Fibroblast of skin of right biceps (primary cell): Measurements from ENCODE around the gene ZFP57.

ENCODE experiments used
- DNase-seq: peaks from one replicate; pipeline ENCODE4 v3.0.0-alpha.2; 2013

ZFP57 gene

DNA sequence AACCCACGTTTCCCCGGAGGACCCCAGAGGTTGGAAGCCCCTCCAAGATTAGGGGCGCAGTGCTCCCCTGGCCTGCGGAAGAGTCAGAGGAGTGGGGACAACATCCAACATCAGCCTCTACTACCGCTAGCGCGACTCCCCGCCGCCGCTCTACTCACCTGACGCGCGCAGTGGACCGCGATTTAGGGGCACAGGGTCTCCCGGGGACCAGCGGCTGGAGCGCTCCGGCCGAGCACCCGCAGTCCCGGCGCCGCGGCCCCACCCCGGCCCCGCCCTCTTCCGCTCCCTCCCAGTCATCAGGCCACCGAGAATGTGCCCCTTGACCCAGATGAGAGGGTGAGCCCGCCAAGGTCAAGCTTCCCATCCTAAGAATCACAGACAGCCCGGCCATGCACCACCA, at the start of gene ZFP57:
Gene ZFP57 (minus strand): TSS at position 249 of the 400 bp plus-strand sequence. CDS start 4,149 bp downstream, outside the sequence.
- no peak for DNase-seq

DNA sequence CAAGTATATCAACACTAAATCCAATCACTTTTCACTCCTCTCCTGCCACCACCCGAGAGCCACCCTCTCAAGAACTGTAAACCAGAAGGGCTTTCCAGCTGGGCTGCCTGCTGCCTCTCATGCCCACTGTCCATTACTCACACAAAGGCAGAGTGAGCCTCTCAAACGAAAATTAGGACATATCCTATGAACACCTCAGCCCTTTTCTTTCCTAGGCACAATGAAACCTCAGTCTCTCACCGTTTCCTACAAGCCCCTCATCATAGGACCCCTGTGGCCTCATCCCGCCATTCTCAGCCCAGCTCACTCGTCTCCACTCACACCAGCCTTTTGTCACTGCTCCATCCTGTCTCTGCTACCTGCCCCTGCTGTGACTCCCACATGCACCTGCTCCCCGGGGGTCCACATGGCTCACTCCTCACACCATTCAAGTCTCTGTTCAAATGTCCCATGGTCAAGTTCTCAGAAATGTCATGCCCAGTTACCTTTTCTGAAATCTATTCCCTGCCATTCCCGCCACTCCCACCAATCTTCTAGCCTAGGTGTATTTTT, 49.7 kb upstream of the ZFP57 start:
- no peak for DNase-seq

DNA sequence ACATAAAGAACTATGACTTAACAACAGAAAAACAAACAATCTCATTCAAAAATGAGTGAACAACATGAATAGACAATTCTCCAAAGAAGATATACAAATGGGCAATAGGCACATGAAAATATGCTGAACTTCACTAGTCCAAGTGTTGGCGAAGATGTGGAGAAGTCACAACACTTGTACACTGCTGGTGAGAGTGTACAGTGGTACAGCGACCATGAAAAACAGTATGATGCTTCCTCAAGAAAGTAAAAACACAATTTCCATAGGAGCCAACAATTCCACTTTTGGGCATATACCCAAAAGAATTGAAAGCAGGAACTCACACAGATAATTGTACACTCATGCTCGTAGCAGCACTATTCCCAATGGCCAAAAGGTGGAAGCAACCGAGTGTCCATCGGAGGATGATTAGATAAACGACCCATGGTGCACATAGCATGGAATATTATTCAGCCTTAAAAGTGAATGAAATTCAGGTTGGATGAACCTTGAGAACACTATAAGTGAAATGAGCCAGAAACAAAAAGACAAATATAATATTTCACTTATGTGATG, 48.9 kb upstream of the ZFP57 start:
- DNase-seq: no peak

DNA sequence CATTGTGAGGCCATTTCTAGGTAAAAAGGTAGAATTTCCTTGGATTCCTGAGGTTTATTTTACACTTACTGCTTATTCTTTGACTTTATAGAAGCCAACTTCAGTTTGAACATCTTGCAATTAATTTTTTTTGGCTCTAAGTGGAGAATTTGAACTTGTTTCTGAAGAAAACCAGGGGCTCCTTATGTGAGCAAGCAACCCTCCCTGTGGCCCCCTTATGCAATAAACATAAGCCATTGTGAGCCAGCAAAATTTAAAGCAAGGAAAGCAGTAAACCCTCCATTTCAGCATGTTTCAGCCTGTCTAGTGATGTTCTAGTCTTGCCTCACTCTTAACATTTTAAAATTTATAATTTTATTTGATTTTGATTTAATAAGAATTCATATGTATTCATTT, 47.9 kb upstream of the ZFP57 start:
- DNase-seq: no peak

DNA sequence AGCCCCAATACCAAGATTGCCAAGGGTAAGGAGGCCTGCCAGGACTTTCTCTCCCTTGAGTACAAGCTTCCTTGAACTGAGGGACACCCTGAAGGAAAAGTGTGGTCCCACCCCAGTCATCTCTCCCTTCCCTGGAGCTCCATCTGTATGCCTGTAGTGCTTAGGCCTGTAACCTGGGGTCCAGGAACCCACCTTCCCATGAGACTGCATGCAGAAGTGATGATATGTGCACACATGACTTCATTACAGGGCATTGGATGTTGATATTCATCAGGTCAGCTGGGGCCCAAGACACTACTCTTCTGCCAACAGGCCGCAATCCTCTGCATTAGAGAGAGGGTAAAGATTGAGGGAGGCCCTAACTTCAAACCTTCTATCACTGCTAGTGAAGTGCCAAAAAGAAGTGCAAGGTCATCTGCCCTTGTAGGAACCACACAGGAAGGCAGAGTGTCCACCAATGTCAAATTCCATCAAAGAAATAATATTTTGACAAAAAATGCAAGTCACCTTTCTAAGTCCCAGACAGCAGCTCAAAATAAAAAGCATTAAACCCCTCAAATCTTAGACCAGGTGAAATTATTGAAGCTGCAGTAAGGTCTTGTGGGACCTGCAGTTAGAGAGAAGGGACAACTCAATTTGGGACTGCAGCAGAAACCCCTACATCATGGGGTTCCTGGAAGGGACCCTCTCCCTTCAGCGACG, 47.4 kb upstream of the ZFP57 start:
- DNase-seq: no peak

DNA sequence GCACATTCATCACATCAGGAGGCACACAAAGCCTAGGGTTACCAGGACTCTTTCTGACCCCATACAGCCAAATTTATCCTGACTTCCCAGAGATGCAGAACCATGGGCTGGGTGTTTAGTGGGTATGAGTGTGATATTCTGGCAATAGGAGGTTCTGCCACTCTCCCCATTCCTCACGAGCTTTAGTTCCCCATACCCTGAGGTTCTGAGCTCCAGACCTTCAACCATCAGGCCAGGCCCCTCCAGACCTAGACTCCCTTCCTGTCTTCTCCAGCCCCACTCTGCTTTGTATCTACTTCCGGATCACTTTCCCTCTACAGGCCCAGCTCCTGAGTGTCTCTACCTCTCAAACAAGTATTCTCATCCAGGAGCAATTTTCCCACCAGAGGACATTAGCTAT, 46.7 kb upstream of the ZFP57 start:
- DNase-seq: no peak

DNA sequence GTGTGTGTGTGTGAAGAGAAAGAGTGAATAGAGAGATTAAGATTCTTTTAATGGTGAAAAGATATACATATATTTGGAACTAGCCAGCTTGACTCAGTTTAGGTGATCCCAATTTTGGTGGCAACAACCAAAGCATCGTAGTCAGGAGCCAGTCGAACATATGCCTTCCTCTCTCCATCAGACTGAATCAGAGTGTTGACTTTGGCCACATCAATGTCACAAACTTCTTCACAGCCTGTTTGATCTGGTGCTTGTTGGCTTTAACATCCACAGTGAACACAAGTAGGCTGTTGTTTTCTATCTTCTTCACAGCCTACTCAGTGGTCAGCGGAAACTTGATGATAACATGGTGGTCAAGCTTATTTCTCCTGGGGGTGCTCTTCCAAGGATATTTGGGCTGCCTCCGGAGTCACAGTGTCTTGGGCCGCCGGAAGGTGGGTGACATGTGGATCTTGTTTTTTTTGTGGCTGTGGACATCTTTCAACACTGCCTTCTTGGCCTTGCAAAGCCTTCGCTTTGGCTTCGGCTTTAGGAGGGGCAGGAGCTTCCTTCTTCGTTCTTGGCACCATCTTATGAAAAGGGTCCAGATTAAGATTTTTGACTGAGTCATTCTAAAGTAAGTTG, 45.7 kb upstream of the ZFP57 start:
- DNase-seq: no peak

DNA sequence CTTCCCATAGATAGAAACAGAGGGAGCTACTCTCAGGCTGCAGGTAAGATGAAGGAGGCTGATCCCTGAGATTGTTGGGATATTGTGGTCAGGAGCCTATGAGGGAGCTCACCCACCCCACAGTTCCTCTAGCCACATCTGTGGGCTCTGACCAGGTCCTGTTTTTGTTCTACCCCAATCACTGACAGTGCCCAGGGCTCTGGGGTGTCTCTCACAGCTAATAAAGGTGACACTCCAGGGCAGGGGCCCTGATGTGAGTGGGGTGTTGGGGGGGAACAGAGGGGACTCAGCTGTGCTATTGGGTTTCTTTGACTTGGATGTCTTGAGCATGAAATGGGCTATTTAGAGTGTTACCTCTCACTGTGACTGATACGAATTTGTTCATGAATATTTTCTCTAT, 45.0 kb upstream of the ZFP57 start:
- DNase-seq: no peak

DNA sequence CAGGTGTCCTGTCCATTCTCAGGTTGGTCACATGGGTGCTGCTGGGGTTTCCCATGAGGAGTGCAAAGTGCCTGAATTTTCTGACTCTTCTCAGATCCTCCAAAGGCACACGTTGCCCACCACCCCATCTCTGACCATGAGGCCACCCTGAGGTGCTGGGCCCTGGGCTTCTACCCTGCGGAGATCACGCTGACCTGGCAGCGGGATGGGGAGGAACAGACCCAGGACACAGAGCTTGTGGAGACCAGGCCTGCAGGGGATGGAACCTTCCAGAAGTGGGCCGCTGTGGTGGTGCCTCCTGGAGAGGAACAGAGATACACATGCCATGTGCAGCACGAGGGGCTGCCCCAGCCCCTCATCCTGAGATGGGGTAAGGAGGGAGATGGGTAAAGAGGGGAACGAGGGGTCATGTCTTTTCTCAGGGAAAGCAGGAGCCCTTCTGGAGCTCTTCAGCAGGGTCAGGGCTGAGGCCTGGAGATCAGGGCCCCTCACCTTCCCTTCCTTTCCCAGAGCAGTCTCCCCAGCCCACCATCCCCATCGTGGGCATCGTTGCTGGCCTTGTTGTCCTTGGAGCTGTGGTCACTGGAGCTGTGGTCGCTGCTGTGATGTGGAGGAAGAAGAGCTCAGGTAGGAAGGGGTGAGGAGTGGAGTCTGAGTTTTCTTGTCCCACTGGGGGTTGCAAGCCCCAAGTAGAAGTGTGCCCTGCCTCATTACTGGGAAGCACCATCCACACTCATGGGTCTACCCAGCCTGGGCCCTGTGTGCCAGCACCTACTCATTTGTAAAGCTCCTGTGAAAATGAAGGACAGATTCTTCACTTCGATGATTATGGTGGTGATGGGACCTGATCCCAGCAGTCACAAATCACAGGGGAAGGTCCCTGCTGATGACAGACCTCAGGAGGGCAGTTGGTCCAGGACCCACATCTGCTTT, 44.3 kb upstream of the ZFP57 start:
- DNase-seq: no peak

DNA sequence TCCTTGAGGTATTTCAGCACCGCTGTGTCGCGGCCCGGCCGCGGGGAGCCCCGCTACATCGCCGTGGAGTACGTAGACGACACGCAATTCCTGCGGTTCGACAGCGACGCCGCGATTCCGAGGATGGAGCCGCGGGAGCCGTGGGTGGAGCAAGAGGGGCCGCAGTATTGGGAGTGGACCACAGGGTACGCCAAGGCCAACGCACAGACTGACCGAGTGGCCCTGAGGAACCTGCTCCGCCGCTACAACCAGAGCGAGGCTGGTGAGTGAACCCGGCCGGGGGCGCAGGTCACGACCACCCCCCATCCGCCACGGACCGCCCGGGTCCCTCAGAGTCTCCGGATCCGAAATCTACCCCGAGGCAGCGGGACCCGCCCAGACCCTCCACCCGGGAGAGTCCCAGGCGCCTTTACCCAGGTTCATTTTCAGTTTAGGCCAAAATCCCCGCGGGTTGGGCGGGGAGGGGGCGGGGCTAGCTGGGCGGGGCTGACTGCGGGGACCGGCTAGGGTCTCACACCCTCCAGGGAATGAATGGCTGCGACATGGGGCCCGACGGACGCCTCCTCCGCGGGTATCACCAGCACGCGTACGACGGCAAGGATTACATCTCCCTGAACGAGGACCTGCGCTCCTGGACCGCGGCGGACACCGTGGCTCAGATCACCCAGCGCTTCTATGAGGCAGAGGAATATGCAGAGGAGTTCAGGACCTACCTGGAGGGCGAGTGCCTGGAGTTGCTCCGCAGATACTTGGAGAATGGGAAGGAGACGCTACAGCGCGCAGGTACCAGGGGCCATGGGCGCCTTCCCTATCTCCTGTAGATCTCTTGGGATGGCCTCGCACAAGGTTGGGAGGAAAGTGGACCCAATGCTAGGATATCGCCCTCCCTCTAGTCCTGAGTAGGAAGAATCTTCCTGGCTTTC, 43.0 kb upstream of the ZFP57 start:
- no peak for DNase-seq

DNA sequence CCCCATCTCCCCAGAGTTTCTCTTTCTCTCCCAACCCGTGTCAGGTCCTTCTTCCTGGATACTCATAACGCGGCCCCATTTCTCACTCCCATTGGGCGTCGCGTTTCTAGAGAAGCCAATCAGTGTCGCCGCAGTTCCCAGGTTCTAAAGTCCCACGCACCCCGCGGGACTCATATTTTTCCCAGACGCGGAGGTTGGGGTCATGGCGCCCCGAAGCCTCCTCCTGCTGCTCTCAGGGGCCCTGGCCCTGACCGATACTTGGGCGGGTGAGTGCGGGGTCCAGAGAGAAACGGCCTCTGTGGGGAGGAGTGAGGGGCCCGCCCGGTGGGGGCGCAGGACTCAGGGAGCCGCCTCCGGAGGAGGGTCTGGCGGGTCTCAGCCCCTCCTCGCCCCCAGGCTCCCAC, 42.3 kb upstream of the ZFP57 start, which contains the start of gene HLA-F:
Gene HLA-F (plus strand): TSS at position 173 of the 404 bp plus-strand sequence. CDS start 30 bp downstream, at position 203.
- DNase-seq: peak; percentile 68

DNA sequence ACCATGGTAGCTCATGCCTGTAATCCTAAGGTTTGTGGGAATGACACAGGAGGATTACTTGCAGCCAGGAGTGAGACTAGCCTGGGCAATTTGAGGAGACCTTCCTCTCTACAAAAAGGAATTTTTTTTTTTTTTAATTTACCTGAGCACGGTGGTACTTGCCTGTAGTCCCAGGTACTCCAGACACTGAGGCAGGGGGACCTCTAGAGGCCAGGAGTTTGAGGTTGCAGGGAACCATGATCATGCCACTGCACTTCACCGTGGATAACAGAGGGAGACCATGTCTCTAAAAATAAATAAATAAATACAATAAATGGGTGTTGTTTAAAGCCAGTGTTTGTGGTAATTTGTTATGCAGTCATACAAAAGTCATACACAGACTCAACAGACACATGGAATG, 39.9 kb upstream of the ZFP57 start:
- DNase-seq: no peak

DNA sequence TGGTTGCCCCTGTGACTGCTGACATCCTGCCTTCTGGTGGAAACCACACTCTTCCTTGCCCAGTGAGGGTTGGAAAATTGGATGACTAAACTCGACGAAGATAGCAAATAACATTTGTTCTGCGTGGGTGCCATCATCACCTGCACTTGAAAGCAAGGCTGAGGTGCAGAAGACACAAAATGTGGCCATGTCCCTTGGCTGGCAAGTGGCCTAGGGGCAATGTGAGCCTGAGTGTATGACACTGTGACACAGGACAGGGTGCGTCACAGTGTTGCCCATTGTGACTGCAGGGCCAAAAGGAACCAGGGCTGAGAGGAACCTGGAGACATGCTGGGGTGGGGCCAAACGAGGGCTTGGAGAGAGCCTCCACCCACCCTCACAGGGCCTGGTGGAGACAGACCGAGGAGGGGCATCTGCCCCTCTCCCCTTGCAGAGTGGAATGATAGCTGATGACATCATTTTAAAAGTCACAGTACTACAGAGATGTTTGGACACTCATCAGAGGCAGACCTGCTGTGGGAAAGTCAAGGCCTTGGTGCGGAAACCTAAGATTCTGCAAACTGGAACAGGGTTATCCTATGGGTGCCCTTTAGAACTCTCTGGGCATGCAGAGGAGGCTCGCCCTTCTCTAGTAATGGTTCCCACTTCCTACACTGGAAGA, 29.5 kb upstream of the ZFP57 start:
- DNase-seq: no peak

DNA sequence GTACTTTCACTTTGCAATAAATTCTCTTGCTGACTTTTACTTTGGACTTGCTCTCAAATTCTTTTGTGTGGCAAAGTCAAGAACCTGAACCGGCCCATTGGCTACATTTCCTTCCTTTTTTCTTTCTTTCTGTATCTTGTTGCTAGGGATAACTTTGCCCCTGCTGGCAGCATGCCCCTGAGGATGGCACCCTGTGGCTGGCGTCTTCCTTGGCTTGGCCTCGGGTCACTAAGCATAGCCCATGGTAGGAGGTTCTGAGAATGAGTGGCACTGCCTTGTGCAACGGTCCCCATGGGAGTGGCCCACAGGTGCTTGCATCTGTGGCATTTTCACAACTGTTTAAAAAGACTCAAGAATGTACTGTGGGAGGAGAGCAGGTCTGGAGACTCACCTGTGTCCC, 28.2 kb upstream of the ZFP57 start:
- no peak for DNase-seq

DNA sequence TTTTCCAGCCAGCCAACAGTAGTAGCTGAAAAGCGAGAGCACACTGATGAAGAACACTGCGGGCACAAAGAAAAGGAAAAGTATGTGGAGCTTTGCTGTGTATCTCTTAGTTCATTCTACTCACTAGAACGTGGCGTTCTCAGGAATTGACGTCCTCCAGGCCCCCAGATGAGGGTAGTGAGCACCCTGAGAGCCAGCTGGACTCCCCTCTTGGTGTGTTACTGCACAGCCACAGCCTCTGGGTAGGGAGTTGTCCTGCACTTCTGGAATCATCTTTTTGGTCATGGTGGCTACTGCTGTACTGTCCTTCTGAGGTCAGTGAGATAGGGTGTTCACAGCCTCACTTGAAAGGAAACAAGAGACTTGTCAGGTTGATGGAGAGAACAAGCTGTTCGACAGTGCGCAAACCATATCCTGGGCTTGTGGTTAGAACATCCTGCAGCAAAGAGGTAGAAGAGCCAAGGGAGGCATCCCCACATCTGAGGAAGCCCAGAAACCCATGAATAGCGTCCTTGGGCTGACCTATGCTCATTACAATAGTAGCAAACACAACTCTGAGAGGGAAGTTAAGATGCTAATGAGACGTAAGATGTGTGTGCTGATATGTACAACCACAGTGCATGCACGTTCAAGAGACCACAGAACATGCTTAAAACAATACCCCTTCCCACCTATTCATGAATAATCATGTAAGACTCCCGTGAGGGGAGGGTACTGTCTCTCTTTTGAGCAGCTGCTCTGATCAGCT, 27.7 kb upstream of the ZFP57 start:
- DNase-seq: no peak

DNA sequence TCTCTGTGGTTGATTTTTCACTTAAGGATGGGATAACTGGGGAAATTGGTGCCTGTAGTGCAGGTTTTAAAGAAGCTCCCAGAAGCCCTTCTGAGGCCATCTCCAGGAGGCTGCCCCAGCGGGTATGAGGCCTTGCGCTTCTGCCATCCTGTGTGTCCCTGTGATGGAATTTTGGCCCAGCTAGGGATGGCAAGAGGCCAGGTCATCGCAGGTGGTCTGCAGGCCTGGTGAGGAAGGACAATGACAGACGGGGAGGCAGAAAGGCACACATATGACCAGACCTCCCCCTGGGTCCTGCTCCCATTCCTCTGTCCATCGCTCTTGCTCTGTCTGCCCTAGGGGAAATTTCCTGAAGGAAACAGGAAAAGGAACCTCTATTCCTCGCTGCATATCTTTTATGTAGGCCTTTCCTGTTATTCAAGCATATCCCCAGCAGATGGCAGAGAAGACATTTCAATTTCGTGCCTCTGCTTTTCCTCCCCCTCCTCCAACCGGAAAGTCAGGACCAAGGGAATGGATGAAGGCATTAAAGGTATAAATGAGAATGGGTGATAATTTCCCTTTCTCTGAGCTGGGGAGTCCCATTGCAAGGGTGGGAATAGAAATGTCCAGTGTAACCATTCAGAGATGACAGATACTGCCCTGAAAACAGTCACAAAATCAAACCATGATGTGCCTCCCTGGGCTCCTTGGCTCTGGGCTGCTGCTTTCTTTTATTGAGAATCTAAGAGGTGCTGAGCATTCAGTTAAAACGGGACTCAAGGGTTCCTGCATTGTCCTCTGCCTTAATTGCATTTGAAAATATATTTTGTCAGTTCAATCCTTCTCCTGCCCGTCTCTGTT, 24.7 kb upstream of the ZFP57 start:
- peak; percentile 35 for DNase-seq

DNA sequence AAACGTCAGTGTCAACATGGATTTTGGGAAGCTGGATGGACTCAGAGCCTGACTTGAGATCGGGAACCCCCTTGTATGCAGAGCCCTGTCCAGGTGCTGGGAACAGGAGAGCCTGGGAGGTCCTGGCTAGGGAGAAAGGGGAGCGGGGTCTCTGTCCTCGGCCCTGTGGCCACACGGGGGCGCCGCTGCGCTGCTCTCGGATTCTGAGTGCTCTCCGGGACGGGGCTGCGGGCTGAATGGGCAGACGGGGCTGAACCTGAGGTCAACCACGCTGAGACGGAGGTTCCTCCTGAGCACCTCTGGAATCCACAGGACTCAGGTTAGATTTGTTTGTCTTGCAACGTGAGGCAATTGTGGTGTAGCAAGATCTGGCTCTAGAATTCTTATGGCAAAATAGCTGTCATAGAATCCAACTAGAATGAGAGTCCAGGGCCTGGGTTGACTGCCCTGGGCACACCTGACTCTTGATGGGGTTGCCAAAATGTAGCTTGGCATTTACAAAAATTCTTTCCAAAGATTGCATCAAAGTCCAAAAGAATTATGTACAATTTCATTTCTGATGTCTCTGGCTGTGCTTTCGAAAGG, 21.7 kb upstream of the ZFP57 start:
- no peak for DNase-seq

DNA sequence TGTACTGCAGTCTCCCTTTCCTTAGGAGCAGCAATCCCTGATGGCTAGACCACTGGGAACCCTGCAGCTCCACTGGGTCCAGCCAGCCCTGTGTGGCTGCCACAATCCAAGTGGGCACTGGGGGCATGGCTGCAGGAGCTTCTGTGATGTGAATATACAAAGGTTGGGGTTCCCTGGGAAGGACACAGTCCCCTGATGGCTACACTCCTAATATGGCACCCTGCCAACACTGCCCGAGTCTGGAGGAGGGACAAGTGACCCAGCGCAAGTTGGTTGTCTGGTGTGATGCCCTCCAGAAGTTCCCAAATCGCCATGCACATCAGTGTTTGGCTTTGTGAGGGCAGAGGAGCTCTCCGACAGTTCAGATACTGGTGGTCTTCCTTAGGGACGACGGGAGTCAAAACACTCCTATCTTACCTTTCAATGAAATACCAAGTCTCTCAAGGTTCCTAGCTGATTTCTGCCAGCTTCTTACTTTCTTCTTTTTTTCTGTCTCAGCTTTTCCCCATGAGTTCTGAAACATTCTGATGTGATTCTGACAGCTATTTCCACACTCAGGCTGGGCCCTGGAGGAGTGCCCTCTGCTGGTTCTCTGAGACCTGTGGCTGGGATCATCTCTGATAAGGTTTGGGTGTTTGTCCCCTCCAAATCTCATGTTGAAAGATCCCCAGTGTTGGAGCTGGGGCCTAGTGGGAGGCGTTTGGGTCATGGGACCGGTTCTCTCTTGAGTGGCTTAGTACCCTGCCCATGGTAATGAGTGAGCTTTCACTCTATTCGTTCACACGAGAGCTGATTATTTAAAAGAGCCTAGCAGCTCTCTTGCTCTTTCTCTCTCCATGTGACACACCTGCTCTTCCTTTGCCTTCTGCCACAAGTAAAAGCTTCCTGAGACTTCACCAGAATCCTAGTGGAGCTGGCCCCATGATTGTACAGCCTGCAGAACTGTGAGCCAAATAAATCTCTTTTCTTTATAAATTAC, 15.5 kb upstream of the ZFP57 start:
- no peak for DNase-seq
